HG02870 (cell line): Measurements from ENCODE around the gene IQSEC3.
A peak's percentile ranks its signal among the peaks of the same experiment; 100 is the strongest.

ENCODE experiments used
- ATAC-seq: cut with Tn5 transposase; IDR thresholded peaks from one replicate; pipeline ENCODE4 v1.9.1; 2021; ENCODE audit warnings: mild to moderate bottlenecking, moderate library complexity; ENCODE audit not compliant: unreplicated experiment

IQSEC3 gene

DNA sequence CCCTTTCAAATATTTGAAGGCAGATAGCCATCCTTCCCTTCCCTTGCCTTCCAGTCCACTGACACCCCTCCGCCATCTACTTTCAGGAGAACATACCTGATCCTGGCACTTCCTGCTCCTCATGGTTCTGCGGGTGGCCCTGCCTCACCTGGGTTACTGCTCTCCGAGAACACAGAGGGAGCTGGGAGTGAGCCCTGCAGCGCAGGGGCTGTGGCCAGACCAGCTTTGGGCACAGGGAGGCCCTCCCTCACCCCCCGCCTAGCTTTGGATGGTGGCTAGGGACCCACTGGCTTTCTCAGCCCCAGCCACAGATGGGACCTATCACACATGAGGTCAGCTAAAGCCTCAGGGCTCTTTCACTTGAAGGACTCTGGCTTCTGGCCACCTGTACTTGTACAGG lies 12.4 kb downstream of the IQSEC3 start:
- ATAC-seq: no peak

- no peak for ATAC-seq
Measured at GRCh38 chr12:80681-81190, 14.2 kb downstream of the IQSEC3 start.

DNA sequence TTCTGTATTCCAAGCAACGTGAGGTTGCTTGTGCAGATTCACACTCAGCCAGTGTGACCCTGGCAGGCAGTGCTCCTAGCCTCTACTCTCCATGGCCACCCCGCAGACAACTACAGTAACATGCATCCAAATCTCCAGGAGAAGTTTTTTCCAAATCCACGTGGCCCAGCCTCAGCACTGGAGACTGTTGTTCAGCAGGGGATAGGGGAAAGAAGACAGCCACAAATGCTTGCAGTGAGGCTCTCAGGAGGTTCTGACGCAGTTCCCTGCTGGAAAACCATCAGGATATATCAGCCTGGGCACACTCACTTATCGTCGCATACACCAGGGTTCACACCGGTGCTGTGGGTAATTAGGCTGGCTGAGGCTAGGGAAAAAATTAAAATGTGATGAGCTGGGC lies 16.2 kb downstream of the IQSEC3 start:
- ATAC-seq: no peak

- ATAC-seq: no peak
Measured at GRCh38 chr12:84056-84455, 17.5 kb downstream of the IQSEC3 start.

DNA sequence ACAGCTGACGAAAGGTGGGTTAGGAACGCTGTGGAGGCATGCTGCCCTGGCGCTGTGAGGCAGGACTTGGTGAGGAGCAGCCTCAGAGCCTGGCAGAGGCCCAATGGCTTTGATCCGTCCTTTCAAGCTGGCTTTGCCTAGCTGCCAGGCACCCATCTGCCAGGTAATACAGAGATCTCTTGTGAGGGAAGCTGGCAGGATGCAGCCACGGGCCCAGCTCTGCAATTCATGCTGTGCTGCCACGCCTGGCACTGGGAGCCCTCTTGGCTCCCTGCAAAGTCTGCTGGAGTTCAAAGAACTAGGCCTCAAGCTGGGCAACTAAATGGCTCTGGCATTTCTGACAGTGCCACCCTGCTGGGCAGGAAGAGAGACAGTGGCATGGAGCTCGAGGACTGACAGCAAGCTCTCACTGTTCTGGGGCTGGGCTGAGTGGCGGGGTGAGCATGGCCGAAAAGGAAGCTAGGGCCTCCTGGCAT lies 18.7 kb downstream of the IQSEC3 start:
- no peak for ATAC-seq

GRCh38 chr12:87315-87714 lies 20.7 kb downstream of the IQSEC3 start:
- ATAC-seq: no peak

- ATAC-seq: no peak
Measured at GRCh38 chr12:87856-88255, 21.3 kb downstream of the IQSEC3 start.

DNA sequence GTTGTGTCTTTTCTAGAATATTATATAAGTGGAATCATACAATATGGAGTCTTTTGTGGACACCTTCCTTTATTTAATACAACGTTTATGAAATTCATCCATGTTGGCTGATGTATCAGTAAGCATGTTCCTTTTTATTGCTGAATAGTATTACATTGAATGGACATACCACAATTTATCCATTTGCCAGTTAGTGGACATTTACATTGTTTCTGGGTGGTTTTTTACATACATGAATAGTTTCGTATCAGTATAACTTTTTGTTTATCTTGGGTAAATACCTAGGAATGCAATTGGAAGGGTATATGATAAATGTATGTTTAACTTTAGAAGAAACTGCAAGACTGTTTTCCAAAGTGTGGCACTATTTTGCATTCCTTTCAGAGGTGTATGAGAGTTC lies 23.1 kb downstream of the IQSEC3 start:
- ATAC-seq: no peak

DNA sequence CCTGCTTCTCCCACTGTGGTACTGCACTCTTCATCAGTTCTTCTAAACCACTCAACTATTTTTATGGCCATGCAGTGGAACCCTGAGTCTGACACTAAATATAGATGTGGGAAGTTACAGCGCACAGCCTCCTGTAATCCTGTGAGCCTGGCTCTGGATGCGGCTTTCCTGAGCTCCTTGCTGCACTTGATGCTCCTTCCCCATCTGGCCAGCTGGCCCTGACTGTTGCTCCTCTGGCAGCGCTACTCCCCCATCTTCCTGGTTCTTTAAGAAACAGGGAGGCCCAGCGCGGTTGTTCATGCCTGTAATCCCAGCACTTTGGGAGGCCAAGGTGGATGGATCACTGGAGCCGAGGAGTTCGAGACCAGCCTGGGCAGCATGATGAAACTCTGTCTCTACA lies 24.6 kb downstream of the IQSEC3 start:
- ATAC-seq: no peak

DNA sequence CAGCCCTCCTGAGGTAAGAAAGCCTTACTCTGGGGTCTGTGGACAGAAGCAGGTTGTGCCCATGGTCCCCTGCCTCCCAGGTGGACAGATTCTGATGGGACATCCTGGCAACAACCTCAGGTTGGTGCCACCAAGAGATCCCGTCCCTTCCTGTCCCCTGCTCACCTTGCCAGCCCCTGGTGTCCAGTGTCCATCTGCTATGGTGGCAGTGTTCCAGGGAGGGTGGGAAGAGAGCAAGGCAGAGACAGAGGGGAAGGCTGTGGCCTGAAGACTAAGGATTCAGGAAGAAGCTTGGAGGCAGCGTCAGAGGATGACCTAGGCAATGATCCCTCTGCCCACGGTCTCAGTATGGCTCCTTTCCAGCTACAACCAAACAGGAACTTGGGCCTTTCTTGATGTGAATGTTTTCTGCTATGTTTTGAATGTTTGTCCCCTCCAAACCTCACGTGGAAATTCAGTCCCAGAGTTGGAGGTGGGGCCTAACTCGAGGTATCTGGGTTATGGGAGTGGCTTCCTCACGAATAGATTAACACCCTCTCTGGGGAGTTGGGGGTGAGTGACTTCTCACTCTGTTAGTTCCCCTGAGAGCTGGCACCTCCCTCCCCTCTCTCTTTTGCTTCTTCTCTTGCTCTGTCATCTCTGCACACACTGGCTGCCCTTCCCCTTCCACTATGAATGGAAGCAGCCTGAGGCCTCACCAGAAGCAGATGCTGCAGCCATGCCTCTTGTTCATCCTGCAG lies 26.9 kb downstream of the IQSEC3 start:
- no peak for ATAC-seq

DNA sequence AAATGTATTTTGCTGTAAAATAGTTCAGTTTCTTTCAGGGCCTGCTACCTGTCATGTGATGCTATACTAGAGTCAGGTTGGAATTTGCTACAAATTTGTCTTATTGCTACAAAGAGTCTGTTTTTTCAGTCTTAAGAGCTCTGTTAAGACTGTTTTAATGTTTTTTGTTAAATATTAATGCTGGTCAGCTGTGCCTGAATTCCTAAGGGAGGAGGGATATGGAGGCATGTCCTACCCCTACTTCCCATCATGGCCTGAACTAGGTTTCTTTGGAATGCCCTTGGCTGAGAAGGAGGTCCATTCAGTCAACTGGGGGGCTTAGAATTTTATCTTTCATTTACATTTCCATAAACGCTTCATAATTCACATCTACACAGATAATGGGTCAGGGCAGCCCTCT lies 30.0 kb downstream of the IQSEC3 start:
- no peak for ATAC-seq

GRCh38 chr12:98924-99352 lies 32.4 kb downstream of the IQSEC3 start:
- ATAC-seq: no peak

DNA sequence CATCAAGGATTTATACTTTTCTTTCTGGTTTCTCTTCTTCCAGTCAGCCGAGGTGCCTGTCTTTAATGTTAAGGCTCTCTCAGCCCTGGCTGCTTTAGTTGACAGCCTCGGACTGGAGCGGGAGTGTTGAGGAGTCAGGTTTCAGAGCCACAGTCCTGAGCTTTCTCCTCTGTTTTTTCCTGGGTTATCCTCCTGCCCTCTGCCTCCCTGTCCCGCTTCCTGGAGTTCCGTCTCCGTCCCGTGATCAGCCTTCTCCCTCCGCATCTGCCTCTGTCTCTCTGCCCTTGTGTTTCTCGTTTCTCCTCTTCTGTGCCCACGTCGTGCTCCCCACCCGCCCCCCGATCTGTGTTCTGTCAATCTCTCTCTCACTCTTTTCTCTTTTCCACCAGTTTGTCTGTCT lies 33.0 kb downstream of the IQSEC3 start:
- ATAC-seq: no peak

DNA sequence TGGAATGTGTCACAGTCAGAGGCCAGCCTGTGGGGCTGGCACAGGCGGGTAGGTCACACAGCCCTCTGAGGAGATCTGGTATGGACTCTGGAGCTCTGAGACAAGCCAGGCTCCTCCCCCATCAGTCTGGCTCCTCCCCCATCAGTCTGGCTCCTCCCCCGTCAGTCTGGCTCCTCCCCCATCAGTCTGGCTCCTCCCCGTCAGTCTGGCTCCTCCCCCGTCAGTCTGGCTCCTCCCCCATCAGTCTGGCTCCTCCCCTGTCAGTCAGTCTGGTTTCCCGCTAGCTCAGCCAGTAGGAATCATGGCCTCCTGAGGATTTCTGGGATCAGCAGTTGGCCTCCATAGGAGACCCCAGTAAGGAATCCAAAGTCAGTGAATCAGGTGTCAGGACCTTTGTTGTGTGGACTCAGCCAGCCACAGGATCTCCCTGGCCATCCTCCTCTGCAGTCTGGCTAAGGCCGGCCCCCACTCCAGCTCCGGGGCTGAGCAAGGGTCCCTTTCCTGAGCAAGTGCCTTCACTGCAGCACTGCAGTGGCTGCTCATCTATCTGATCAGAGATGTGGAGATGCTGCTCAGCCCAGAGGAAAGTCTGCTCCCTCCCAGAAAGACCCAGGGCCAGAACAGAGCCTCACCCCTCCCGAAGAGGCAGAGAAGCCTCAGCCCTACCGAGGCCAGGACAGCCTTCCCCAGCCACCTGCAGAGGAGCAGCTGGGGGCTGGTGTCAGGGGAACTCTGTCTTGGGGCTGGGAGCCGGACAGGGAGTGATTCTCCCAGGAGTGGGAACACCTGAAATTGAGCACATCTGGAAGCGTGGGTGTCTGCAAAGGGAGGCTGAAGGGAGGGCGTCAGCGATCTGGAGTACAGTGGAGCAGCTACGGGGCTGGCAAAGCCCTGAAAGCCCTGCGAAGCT lies 35.7 kb downstream of the IQSEC3 start:
- ATAC-seq: no peak

- no peak for ATAC-seq
Measured at GRCh38 chr12:102879-103168, 36.3 kb downstream of the IQSEC3 start.

GRCh38 chr12:103169-103981 lies 36.8 kb downstream of the IQSEC3 start:
- no peak for ATAC-seq

DNA sequence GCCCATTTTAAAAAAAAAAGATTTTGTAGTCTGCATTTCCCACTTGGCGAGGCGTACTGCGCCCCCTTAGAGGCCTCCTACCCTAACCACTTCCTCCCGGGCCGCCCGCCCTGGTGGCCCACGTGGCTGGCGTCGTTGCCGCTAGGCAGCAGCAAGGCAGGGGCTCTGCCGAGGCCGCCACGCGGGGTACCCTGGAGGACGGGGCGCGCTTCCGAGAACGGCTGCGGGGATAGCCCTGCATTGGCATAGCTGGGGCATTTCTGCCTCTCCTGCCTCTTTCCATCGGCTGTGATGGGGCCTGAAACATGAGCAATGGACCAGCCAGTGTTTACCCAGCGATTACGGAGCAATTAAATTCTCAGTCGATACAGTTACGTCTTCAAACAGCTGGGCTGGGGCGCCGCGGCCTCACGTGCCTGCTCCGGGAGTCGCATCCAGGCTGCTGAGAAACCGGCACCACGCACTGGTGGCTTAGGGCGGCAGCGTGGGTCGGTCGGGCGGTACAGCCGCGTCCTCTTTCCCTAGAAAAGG lies 38.0 kb downstream of the IQSEC3 start:
- no peak for ATAC-seq

- no peak for ATAC-seq
Measured at GRCh38 chr12:105696-106095, 39.1 kb downstream of the IQSEC3 start.

- ATAC-seq: peak; percentile 92
Measured at GRCh38 chr12:106118-106591, 39.6 kb downstream of the IQSEC3 start.

DNA sequence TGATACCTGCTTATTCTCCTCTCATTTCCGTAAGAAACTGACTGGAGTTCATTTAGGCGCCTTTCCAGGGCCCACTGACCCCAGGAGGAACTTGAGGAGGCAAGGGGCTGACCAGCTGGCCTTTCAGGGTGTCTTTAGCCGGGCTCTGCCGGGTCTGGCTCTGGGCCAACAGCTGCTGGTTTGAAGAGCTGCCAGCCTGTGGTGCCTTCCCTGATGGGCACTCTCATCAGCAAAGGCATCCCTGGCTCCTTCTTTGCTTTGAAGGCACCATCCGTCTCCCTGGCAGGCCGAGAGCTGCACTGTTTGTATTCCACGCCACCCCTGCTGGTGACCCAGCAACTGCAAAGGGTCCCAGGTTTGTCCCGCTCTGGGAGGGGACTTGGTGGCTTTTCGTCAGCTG lies 42.0 kb downstream of the IQSEC3 start:
- ATAC-seq: no peak

GRCh38 chr12:109446-109845 lies 42.9 kb downstream of the IQSEC3 start:
- ATAC-seq: no peak
